GM15510 (cell line): ENCODE data around the gene MTHFSD.

ENCODE experiments used
- POLR2A ChIP-seq: IDR thresholded peaks from 3 replicates; pipeline ENCODE4 v1.6.1; 2011; ENCODE audit warnings: borderline replicate concordance; ENCODE audit not compliant: insufficient read length; ENCODE audit errors: extremely low read depth

The MTHFSD gene

DNA sequence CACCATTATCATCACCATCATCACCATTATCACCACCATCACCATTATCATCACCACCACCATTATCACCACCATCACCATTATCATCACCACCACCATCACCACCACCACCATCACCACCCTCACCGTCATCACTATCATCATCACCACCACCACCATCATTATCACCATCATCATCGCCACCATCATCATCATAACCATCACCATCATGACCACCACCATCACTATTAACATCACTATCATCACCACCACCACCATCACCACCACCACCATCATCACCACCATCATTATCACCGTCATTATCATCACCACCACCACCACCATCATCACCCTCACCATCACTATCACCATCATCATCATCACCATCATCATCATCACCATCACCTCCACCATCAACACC, 32.5 kb upstream of the MTHFSD start:
- TF ChIP-seq POLR2A = no peak

DNA sequence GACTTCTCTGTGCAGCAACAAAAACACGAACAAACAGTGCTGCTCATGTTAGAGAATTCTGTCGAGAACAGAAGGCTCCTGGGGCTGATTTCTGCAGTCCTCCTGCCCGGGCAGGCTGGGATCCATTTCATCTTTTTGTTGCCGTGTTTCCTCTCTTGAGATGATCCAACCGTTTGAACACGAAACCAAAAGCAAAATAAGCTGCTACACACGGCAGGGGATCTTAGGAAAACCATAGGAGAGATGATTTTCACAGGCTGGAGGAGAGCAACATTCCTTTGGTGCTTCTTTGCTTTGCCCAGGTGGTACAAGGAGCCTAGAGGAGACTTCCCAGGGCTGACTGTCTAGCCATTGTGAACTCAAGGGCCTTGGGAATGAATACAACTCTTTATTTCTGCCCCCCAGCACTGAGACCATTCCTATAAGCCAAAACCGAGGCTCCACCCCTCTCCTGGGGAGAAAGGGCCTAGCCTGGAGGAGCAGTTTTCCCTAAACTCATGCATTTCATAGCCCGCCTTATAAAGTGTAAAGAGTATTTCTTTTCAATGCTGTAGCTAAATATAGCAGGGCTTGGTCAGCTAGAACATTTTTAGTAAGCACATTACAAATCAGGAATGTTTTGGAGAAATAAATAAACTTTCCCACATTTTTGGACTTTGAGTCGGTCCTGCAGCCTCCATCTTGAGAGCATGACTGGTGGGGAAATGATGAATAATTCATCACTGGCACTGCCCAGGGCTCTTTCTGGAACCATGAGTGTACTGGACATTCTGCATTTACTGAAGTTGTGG, 31.0 kb upstream of the MTHFSD start:
- no peak for TF ChIP-seq POLR2A

DNA sequence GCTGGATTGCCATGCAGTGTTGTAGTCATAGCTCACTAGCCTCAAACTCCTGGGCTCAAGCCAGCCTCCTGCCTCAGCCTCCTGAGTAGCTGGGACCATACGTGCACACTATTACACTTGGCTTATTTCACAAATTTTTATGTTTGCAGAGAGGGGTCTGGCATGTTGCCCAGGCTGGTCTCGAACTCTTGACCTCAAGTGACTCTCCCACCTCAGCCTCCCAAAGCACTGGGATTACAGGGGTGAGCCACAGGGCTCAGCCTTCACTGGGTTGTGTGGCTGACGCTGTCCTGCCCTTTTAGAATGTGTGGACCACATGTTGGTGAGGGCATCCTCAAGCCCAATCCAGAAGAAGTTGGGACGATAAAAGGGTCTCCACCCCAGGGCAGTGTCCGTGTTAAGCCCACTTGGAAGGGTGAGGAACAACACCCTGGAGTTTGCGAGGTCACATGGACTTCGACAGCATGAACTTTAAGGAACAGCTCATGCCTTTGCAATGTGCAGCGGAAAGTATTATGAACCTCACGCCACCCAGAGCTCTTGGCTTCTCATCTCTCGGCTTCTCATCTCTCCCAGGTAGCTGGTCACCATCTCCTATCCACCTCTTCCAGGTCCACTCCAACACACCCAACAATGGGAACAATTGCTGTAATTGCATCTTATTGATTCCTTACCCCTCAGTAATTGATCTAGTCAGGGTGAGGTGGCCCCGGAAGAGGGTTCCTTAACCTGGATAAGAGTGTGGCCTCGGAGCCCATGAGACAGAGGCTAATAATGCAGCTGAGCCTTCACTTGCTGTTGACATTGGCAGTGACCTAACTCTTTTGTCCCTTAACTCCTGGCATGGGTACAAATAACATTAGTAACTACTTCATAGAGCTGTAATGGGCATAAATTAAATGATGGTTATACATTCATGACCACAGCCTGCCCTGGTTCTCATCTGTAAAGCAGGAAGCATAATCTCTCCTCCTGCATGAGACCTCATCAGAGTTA, 30.0 kb upstream of the MTHFSD start:
- TF ChIP-seq POLR2A = no peak

DNA sequence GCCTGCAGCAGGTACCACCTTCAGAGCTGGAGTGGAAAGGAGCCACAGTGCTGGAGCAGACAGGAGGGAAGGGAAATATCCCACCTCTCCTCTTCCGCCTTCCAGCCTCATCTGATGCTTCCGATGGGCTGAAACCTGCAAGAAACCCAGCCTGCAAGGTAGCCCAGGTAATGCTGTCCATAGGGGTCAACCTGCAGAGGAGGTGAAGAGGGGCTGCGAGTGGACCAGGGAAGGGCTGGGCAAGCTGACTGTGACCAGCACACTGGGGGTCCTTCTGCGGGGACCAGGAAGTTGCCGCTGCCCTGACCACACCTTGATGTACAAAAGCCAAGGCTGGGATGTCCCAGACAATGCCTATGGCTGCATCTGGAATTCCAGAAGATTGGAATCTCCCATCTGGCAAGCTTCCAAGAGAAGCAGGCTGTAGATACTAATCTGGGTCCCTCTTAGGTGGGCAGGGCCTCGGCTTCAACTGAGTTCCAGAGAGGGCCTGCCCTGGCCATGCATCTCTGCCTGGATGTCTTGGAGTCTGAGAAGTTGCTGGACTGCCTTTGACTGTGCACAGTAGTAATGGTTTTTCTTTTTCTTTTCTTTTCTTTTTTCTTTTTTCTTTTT, 29.1 kb upstream of the MTHFSD start:
- no peak for TF ChIP-seq POLR2A

DNA sequence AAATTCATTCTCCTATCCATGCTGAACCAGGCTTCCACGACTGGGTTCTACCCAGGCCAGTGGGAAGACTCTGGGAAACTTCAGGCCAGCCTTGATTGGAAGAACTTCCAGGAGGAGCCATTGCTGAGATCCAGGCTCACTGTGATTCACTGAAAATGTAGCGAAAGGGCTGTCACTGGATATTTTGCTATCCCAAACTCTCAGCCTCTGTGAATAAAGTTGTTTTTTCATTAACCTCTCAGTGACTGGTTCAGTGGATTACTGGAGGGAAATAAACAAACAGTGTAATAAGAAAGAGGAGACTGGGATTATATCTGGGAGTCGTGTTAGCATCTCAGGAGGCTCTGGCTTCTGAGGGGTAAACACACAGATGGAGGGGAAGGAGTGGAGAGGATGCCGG, 26.4 kb upstream of the MTHFSD start:
- TF ChIP-seq POLR2A = no peak

DNA sequence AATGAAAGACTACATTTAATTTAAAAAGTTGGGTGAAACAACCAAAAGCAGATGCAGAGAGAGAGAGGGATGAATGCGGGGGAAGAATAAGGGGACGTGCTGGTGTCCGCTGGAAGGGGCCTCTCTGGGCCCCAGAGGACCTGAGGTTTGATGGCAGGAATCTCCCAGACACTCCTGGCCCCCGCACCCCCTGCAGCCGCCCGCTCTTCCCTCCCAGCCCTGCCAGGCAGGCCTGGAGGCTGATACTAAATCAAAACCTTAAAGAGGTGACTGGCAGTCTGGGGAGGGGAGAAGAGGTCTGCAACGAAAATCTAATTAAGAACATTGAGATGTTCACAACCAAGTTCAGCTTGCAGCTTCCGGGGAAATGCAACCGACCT, 25.7 kb upstream of the MTHFSD start:
- TF ChIP-seq POLR2A = no peak

DNA sequence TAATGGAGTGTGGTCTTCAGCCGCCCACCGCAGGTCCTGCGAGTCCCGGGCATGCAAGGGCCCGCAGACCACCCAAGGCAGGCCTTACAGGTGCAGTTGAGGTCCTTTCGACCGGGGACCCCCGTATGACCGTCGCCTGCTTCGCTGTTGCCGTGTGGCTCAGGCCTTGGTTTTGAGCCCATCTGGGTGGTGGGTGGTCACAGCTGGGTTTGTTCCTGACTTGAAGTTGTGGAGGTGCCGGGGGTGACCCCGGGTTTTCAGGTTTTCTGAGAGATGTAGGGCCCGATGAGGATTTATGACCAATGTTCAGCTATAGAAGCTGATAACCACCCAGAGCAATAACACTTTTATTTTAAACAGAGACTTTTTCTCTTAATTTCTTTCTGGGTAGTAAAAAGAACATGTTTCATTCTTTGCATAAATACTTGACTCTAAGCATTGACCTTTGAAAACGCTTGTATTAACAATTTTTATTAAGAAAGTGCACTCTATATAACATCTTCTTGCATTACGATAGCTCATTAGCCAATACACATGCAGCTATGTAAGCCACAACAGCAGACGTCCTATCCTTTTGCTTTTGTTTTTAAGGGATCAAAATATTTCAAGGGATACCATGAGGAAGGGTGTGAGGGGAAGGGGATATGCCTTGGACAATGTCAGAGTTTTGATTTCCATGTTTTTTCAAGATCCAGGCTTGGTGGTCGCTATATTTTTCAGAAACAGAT, 25.2 kb upstream of the MTHFSD start:
- TF ChIP-seq POLR2A = no peak

DNA sequence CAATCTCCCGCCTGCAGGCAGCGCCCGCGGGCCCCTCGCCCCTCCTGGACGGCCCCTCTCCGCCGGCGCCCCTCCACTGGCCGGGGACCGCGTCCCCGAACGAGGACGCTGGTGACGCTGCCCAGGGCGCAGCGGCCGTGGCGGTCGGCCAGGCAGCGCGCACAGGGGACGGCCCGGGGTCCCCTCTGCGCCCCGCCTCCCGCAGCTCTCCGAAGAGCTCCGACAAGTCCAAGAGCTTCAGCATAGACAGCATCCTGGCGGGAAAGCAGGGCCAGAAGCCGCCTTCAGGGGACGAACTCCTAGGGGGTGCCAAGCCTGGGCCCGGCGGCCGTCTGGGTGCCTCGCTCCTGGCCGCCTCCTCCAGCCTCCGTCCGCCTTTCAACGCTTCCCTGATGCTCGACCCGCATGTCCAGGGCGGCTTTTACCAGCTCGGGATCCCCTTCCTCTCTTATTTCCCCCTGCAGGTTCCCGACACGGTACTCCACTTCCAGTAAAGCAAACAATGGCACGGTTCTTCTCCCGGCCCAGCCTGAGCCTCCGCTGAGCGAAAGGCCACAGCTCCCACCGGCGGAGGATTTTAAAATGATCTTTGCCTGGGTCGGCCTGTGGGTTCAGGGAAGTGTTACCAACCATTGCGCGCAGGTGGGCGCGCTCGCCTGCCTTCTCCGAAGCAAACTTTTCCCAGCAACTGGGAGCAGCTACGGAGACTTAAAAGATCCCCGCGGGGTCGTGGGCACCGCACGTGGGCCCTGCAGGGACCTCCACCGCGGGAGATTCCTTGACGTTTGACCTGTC, 24.4 kb upstream of the MTHFSD start:
- TF ChIP-seq POLR2A = no peak

DNA sequence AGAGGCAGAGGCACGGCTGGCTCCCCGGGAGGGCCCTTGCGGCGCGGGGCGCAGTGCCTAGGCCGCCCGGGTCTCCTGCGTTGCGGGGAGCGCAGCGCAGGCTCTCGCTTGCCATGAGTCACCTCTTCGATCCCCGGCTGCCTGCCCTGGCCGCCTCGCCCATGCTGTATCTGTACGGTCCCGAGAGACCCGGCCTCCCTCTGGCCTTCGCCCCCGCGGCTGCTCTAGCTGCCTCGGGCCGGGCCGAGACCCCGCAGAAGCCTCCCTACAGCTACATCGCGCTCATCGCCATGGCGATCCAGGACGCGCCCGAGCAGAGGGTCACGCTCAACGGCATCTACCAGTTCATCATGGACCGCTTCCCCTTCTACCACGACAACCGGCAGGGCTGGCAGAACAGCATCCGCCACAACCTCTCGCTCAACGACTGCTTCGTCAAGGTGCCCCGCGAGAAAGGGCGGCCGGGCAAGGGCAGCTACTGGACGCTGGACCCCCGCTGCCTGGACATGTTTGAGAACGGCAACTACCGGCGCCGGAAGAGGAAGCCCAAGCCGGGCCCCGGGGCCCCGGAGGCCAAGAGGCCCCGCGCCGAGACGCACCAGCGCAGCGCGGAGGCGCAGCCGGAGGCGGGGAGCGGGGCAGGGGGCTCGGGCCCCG, 23.7 kb upstream of the MTHFSD start:
- TF ChIP-seq POLR2A = no peak

DNA sequence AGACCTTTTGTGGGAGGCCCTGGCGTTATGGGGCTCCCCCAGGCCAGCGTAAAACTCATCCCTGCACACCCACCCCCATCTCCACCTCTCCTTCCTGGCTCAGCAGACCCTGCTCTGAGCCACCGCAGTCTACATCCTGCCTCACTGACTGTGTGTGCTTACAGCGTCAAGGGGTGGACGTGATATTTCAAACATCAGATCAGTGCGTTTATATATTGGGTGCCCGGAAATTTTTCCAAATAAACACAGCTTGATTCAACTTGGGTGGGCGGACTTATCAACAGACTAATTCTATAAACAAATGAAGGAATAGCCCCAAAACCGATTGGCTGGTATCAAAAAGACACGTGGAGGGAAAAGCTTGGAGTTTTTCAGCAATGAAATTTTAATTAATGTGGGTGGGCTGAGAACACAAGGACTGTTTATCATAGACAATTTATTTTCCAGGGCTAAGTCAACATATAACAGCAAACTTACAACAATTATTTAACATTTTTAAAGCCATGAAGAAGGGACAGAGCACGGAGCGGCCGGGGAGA, 23.1 kb upstream of the MTHFSD start, which contains the start of gene FOXL1:
Gene FOXL1 (plus strand): TSS at position 489 of the 539 bp plus-strand sequence. CDS start 175 bp downstream, outside the sequence.
- TF ChIP-seq POLR2A = no peak

DNA sequence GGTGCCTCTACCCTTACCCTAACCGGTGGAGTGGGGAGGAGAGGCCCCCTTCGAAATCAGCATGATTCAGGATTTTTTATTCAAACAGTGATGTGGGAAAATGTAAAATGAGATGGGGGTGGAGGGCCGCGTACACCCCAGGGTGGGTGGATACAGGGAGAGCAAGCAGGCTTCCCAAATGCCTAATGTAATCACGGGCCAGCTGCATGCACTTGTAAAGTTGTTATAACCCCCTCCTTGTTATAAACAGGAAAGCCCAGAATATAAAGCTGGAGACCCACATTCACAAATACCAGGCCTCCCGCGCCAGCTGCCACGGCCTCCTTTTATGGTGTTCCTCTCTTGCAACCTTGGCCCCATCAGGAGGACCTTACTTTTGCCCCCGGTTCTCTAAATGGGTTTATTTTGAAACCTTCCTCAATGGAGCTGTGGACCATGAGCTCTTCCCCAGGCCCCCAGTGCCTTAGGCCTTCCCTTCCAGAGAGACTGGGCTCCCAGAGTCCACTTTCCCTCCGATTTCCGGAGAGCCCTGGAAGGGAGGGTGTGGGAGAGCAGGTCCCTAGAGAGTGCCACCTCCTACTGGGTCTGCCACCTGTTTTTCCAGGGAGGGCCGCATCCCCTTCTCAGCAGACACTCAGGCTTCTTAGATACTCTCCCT, 22.4 kb upstream of the MTHFSD start:
- TF ChIP-seq POLR2A = no peak

DNA sequence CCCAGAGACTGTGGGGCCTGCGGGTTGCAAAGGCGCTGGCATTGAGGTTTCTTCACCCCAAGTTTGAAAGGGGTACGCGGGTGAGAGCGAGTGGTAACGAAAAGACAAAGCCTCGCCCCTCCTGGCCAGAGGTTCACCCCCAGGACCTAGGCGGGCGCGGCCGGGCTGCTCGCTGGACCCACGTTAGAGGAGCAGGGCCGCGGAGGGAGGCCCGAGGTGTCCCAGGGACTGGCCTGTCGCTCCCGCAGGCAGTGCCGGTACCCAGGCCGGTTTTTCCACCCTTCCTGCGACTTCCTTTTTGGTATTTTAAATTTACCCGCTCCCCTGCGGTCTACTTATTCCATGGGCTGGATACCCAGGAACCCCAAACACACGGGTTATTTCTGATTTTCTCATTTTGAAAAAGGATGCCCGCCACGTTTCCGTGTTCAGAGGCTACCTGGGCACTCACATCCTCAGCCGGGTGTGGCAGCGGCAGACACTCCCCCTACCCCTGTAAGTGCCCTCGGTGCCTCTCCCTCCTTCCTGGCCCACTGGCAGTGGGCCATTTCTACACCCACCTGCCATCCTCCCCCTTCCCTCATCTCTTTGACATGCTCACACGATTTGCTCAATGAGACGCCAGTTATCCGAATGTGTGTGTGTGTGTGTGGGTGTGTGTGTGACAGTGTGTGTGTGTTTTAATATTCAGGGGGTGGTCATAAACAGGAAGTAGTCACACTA, 21.7 kb upstream of the MTHFSD start:
- no peak for TF ChIP-seq POLR2A
